ENCODE results near the gene MADCAM1. TPM values are rescaled to one million over a fixed set of nuclear protein-coding genes. Genes with fewer than 3 reads are reported as not detected.

MADCAM1 gene
- total RNA-seq, 3 donors from 2014 or later (not counting 1 experiment from before 2014, with no cell fraction given), result 0.43 to 0.54 TPM; not detected in 1

DNA sequence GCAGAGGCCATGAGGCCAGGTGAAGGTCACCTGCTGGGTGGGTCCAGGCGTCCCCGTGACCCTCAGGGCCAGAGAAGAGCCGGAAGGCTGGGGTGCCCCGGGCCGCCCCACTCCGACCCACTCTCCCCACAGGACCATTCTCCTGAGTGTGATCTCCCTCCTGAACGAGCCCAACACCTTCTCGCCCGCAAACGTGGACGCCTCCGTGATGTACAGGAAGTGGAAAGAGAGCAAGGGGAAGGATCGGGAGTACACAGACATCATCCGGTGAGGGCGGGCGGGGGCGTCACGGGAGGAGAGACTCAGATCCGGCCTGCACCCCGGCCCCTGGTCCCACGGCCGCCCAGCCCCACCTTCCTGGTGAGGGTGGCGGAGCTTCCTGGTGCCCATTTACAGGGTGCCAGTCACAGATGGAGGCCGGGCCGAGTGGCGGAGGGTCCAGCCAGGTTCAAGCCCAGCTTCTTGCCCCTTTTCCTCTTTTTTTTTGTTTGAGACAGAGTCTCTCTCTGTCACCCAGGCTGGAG lies 40.7 kb downstream of the MADCAM1 start:
- ATAC-seq (no peak), DNase-seq (no peak)
- Mint-ChIP-seq H3K27me3 (ENCODE audit: low read depth in 2 of 2) (no peaks in the 10 kb centered on the region), H3K9me3 (no peaks in the 10 kb centered on the region), H3K4me1 (peaks cover 12 to 27% of the 10 kb centered on the region in 2 donors), H3K36me3 (no peaks in the 10 kb centered on the region), H3K4me3 (no peak overlapping the region), H3K27ac (no peak overlapping the region)
- H3K27me3 ChIP-seq (ENCODE audit: control insufficient read depth, insufficient read depth, low read length), result no peaks in the 10 kb centered on the region
- 96% methylated on average over 26 of the region's 26 CpGs for WGBS (ENCODE audit: insufficient coverage)
- peaks cover 37% of the 10 kb centered on the region for H3K36me3 ChIP-seq (ENCODE audit: control insufficient read depth, insufficient read depth, low read length)
- peaks cover 27% of the 10 kb centered on the region for H3K4me1 ChIP-seq (ENCODE audit: control insufficient read depth, insufficient read depth, low read length)
- H3K27ac ChIP-seq (ENCODE audit: low read length), result no peak overlapping the region
- intact Hi-C loops (cut with micrococcal nuclease), result no loop called here
- TF ChIP-seq, protein P1, sequence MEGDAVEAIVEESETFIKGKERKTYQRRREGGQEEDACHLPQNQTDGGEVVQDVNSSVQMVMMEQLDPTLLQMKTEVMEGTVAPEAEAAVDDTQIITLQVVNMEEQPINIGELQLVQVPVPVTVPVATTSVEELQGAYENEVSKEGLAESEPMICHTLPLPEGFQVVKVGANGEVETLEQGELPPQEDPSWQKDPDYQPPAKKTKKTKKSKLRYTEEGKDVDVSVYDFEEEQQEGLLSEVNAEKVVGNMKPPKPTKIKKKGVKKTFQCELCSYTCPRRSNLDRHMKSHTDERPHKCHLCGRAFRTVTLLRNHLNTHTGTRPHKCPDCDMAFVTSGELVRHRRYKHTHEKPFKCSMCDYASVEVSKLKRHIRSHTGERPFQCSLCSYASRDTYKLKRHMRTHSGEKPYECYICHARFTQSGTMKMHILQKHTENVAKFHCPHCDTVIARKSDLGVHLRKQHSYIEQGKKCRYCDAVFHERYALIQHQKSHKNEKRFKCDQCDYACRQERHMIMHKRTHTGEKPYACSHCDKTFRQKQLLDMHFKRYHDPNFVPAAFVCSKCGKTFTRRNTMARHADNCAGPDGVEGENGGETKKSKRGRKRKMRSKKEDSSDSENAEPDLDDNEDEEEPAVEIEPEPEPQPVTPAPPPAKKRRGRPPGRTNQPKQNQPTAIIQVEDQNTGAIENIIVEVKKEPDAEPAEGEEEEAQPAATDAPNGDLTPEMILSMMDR (IDR thresholded peaks at IDR 0.05), result no peak
- H3K4me3 ChIP-seq (ENCODE audit: low read length), result no peak overlapping the region
- no peaks in the 10 kb centered on the region for H3K9me3 ChIP-seq (ENCODE audit: control insufficient read depth, insufficient read depth, low read length)

DNA sequence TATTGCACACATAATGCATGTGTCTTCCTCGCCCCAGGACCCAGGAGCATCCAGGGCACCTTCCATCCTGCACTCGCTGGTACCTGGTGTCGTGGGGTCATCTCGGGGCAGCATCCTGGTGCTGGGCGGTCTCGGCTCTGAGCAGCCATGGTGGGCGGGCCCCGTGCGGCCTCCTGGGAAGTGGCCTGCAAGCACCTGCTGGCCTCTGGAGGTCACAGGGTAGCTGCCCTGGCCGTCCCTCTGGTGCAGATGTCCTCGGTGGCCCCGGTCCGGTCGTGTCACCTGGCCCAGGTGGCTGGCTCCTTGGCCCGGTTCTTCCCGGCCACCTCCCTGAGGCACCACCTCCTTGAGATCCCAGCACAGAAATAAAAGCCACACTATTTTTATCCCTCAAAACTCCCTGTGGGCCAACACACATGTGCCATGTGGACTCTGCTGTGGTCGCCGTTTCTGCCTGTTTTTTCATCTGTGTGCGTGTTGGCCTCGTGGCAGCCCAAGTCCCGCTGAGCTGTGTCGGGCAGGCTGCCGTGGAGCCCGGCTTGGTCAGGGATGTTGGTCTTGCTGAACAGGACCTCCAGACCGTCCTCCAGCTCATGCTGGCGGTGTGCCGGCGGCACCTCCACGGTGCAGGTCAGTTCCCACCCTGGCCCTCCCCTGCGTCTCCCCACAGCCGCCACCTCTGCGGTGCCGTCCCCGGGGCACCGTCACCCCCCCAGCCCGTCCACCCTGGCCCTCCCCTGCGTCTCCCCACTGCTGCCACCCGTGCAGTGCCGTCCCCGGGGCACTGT lies 42.5 kb downstream of the MADCAM1 start:
- WGBS (ENCODE audit: insufficient coverage), result 93% methylated on average over 40 of the region's 40 CpGs
- TF ChIP-seq, protein P1 (IDR thresholded peaks at IDR 0.05), result no peak
- Mint-ChIP-seq H3K27me3 (ENCODE audit: low read depth in 2 of 2) (no peaks in the 10 kb centered on the region), H3K9me3 (no peaks in the 10 kb centered on the region), H3K4me3 (no peak overlapping the region), H3K36me3 (no peaks in the 10 kb centered on the region), H3K27ac (no peak overlapping the region), H3K4me1 (peaks cover 7 to 25% of the 10 kb centered on the region in 2 donors)
- Histone ChIP-seq H3K27ac (ENCODE audit: low read length) (no peak overlapping the region), H3K4me3 (ENCODE audit: low read length) (no peak overlapping the region), H3K36me3 (ENCODE audit: control insufficient read depth, insufficient read depth, low read length) (peaks cover 45% of the 10 kb centered on the region), H3K9me3 (ENCODE audit: control insufficient read depth, insufficient read depth, low read length) (no peaks in the 10 kb centered on the region), H3K4me1 (ENCODE audit: control insufficient read depth, insufficient read depth, low read length) (peaks cover 24% of the 10 kb centered on the region), H3K27me3 (ENCODE audit: control insufficient read depth, insufficient read depth, low read length) (no peaks in the 10 kb centered on the region)
- DNase-seq (no peak), ATAC-seq (no peak)
- intact Hi-C loops (cut with micrococcal nuclease), result no loop called here

DNA sequence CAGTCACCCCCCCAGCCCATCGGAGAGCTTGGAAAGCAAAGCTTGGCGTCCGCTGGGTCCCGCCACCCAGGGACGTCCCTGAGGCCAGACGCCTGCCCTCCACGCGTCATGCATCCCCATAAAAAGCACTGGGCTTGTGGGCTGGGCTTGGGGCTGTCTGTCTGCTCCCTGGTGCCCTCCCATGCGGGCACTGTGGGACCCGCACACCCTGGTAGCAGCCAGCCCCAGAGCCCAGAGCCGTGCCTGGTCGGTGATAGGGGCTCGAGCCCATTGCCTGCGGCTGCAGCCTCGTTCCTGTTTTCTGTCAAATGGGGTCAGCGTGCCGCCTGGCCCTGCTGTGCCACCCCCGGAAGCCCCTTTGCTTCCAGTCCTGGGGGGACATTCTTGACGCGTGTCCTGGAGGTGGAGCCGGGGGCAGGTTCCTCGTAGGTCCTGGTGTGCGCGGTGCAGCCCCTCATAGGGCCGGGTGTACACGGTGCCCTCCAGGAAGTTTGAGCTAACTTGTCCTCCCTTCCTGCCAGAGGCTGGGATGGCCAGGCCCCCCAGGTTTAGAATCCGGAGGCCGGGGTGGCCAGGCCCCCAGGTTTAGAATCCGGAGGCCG lies 43.2 kb downstream of the MADCAM1 start:
- Mint-ChIP-seq H3K4me3 (no peak overlapping the region), H3K27ac (no peak overlapping the region), H3K27me3 (ENCODE audit: low read depth in 2 of 2) (no peaks in the 10 kb centered on the region), H3K9me3 (no peaks in the 10 kb centered on the region), H3K4me1 (peaks cover 13 to 28% of the 10 kb centered on the region in 2 donors), H3K36me3 (no peaks in the 10 kb centered on the region)
- Histone ChIP-seq H3K9me3 (ENCODE audit: control insufficient read depth, insufficient read depth, low read length) (no peaks in the 10 kb centered on the region), H3K4me3 (ENCODE audit: low read length) (no peak overlapping the region), H3K36me3 (ENCODE audit: control insufficient read depth, insufficient read depth, low read length) (peaks cover 45% of the 10 kb centered on the region), H3K27me3 (ENCODE audit: control insufficient read depth, insufficient read depth, low read length) (no peaks in the 10 kb centered on the region), H3K27ac (ENCODE audit: low read length) (no peak overlapping the region), H3K4me1 (ENCODE audit: control insufficient read depth, insufficient read depth, low read length) (peaks cover 26% of the 10 kb centered on the region)
- 92% methylated on average over 30 of the region's 30 CpGs for WGBS (ENCODE audit: insufficient coverage)
- TF ChIP-seq, protein P1 (IDR thresholded peaks at IDR 0.05), result no peak
- intact Hi-C loops (cut with micrococcal nuclease), result no loop called here
- ATAC-seq (no peak), DNase-seq (no peak)

Data from natural killer cell (primary cell).